NCI-H2107 treated with DMSO at 0.1 percent for 48 hours (cell line): Measurements from ENCODE around the gene HDAC10.

Experiments
- DNase-seq: peaks from one replicate; lab custom pipeline; 2025; ENCODE audit not compliant: unreplicated experiment; lab: John Stamatoyannopoulos, UW

The HDAC10 gene

DNA sequence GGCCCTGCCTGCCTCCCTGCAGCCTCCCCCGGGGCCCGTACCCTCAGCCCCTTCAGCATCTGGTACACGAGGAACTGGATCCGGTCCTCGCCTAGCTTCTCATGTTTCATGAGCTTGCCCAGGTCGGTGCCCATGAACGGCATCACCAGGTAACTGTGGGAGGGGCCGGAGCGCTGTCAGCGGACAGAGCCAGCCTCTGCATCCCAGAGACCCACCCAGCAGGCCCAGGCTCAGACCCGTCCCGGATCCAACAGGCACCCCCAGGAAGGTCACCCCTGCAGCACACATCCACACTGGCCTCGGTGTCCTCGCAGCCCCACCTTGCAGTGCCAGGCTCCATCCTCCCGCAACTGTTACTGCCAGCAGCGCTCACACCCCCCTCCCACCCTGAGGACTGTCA lies 6.0 kb upstream of the HDAC10 start:
- no peak for DNase-seq

DNA sequence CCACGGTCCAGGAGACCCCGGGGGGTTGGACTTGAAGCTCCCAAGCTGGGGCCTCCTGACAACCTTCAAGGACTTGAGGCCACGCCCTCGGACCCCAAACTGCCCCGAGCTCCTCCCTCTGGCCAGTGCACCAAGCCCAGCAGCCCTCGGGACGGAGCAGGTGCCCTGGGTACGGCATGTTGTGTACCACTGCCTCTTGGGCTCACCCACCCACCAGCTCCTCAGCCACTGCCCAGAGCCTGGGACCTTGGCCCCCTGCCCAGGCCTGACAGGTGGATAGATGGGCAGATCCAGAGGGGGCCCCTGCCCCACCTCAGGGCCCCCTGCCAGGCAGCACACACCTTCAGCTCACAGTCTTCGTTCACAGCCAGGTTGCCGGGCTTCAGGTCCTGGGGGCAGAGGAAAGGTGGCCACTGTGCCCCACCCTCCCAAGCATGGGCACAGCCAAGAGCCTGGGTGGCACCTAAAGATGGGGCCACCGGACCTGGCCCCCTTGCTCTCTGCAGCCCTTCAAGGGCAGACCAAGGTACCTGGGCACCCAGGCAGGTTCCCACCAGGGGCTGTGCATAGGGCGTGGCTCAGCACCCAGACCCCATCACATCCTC lies 5.3 kb upstream of the HDAC10 start:
- DNase-seq = no peak

DNA sequence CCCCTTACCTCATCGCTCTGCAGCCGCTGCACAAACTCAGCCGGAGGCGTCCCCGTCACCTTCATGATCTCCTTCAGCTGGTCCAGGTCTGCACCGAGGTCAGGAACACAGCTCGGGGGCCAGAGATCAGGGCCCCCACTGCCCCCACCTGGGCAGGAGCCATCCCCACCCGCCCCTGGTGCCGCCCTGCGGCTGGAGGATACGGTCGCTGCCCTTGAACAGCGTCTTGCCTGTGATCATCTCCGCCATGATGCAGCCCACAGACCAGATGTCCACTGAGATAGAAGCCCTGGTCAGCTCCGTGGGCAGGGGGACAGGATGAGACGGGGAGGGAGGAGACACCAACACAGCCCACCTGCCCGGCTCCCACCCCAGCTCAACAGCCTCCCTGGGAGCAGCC lies 4.5 kb upstream of the HDAC10 start:
- no peak for DNase-seq

DNA sequence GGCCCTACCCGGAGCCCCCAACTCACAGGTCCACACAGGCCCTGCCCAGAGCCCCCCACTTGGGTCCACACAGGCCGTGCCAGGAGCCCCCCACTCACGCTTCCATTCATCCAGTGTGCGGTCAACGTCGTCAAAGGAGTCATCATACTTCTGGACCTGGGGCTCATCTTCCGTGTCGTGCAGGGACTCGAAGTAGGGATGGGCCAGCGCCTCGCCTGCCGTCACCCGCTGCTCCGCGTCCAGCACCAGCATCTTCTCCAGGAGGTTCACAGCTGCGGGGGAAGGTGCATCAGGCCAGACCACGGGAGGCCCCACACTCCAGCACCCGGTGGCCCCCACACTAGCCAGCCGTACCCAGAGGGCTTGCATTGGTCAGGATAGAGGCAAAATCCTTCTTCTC lies 4.0 kb upstream of the HDAC10 start:
- no peak for DNase-seq

DNA sequence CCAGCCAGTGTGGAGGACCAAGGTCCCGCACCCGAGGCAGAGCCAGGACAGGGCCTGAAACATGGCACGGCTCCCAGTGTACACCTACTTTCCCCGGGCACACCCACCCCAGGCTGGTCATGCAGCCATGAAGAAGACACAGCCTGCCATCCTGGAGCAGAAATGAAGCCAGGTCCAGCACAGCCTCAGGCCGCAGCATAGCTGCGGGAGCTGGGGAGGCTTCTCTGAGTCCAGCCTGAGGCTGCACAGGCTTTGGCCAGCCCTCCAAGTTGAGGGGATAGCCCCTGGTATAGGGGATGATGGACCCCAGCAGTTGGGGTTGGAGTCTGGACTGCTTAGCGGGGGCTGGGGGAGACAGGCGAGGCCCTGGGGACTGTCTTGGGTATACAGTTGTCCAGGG lies 2.9 kb upstream of the HDAC10 start:
- no peak for DNase-seq

DNA sequence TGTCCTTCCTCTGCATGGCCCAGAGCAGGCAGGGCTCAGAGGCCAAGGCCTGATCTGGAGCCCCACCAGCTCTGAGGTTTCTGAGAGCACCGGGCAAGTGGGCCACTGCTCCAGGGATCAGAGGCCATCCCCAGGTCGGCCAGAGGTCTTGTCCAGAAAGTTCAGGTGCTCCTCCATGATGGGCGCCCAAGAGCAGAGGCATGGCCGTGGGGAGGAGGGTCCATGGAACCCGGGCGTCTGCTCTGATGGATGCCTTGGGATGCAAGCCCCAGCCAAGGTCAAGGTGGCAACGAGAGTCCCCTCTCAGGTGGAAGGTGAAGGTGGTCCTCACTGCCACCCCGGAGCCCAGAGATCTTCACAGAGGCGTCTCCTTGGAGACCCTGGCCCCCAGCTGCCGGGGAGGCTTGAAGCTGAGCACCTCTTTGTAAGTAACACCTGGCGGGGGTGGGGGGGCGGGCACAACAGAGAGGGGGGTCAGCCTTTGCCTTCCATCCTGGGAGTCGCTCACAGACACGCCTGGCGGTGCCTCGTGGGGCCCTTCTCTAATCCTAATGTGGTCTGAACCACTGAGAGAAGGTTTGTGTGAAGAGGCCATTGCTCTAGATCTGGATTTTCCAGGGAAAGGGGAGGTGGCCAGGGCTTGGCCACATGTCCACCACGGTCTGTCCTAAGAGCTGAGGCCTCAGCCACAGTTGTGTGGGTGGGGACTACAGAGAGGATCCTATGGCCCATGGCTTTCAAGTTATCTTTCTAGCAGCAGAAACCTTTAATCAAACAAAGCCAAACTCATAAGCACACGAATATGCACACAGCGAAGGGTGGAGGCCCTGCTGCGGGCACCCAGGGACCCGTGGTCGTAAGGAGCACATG lies 2.2 kb upstream of the HDAC10 start:
- DNase-seq = no peak

DNA sequence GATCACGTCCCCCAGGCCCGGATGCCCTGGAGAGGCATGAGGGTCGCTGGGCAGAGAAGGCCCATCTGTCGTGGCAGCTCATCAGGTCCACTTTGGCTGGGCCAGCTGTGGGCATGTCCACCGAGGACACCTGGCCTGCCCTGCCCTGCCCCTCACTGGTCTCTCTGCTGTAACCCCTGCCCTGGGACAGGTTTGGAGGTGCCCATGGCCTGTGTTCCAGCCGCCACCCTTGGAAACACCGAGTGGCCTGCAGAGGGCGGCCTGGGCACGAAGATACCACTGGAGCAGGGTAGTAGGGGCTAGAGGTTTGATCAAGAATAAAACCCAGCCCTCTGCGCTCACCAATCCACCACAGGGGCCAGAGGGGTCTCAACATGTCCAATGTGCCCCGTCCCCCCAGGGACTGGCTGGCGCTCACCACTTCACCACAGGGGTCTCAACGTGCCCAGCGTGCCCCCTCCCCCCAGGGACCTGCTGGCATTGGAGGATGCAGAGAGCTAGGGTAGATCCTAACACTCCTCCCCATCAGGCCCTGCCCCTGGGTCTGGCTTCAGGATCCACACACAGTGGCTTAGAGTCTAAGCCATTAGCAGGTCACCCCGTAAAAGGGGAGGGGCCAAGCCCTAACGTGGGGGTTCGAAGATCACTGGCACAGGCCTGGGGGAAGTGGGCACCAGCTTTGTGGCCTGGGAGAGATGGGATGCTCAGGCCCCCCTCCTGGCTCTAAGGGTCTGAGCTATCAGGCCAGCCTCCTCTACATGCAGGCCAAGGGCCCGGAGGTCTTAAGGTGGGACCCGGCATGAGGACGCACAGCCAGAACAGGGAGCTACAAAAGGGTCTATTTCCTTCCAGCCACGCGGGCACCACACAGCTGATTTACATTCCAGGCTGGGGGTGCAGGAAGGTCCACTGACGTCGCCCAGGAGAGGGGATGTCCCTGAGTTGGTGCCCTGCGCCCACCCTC lies 1.3 kb upstream of the HDAC10 start:
- DNase-seq = no peak

DNA sequence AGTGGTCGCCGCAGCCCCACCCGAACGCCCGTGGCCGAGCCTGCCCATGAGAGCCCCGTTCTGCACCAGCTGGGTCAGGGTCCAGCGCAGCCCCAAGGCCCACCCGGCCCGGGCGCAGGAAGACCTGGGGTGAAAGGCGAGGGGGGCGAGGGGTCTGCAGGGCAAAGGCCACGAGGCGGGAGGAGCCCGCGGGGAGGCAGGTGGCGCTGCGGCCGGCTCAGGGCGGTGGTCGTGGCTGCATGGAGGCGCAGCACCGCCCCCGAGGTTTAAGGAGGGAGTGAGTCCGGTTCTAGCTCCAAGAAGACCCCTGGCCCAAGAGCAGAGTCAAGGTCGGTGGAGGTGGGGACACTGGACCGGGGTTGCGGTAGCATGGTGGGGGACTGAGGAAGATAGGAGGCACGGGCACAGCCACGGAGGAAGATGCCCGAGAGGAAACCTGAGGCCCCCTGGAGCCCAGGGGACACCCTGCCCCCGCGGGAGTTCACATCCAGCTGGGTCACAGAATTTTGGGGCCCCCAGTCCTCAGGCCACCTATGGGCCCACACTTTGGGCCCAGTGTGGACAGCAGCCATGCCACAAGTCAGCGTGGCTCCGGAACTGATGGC lies 514 bp upstream of the HDAC10 start:
- DNase-seq = no peak

DNA sequence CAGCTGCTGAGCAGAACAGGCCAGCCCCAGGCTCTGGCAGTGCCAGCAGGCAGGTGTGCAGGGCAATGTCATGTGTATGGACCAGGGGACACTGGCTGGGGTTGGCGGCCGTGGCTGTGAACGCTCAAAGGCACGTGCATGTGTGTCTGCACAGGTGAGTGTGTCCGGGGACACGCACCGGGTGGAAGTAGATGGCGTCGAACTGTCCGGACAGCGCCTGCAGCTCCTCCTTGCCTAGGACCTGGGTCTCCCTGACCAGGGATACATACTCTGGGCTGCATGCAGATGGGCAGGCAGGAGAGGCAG lies 863 bp downstream of the HDAC10 start:
- no peak for DNase-seq

DNA sequence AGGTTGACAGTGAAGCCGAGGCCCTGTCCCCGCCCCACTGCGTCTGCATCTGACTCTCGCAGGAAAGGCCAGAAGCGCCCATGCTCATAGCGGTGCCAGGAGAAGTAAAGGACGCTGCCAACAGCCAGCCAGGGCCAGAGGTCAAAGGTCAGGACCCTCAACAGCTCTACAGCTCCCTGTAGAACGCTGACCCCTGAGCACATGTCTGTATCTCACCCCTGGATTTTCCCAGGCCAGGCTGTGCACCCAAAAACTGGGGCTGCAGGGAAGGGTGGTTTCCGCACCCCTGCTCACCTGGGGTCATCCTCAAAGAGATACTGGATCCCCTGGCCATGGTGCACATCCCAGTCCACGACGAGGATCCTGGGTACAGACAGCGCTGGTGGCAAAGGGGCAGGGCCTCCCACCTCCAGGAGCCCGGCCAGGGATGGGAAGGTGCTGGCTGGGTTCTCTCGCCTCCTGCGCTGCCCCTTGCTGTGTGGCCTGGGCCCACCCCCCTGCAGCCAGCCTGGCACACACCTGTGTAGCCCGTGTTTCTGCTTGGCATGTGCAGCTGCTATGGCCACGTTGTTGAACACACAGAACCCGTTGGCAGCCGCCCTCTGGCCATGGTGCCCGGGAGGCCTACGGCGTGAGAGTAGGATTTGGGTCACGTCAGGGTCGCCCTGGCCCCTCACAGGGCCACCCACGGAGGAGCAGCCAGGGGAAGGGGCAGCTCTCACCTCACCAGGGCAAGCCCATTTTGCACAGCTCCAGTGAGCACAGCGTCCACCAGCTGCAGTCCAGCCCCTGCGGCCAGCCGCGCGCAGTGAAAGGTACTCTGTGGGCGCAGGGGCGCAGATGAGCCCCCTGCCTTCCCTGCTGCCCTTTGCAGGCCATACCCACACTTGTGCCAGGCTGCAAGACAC lies 1.5 kb downstream of the HDAC10 start:
- DNase-seq = no peak

DNA sequence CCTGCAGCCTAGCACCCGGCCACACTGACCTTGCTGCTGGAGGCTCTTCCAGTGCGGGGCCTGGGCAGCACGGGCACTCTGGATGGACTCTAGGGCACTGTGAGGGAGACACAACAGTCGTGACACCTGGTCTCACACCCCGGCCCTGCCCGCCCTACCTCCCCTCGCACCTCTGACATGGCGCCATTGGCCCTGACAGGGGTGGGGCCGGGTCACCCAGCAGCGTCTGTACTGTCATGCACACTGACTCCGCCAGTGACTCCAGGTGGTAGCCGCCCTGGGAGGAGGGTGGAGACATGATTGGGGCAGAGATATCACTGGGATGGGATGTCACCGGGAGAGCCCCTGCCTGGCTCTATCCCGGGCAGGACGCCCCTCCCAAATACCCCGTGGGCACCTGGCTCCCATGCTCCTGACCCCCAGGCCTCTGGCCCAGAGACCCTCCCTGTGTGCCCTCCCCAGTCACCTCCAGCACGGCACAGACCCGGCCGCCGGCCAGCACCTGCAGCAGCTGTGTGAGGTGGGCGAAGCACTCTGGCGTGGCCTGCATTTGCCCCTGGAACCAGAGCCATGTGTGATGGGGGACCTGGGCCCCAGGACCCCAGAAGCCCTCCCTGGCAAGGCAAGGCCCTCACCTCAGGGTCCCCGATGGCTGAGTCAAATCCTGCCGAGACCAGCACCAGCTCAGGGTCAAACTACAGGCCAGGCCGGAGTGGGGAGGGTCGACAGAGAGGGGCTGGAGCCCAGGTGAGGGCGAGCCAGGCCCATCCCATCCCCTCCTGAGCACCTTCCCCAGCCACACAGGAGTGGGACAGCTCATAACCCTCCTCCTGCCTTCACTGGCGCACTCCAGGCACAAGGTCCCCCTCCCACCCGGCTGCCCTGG lies 2.6 kb downstream of the HDAC10 start:
- DNase-seq = no peak

DNA sequence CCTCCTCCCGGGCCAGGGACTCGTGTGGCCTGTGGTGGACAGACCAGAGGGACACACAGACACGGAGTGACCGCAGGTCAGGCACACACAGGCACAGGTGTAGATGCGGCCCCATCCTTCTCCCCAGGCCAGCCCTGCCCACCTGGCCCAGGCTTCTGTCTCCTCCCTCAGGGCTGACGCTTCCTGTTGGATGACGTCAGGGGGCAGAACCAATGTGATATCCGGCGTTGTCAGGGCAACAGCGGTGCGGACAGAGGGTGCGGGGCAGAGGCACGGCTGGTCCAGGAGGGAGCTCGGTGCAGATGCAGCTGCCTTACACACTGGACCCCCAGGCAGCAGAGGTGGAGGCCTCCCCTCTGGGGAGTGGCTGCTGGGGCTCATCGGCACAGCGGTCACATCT lies 3.3 kb downstream of the HDAC10 start:
- DNase-seq = no peak

DNA sequence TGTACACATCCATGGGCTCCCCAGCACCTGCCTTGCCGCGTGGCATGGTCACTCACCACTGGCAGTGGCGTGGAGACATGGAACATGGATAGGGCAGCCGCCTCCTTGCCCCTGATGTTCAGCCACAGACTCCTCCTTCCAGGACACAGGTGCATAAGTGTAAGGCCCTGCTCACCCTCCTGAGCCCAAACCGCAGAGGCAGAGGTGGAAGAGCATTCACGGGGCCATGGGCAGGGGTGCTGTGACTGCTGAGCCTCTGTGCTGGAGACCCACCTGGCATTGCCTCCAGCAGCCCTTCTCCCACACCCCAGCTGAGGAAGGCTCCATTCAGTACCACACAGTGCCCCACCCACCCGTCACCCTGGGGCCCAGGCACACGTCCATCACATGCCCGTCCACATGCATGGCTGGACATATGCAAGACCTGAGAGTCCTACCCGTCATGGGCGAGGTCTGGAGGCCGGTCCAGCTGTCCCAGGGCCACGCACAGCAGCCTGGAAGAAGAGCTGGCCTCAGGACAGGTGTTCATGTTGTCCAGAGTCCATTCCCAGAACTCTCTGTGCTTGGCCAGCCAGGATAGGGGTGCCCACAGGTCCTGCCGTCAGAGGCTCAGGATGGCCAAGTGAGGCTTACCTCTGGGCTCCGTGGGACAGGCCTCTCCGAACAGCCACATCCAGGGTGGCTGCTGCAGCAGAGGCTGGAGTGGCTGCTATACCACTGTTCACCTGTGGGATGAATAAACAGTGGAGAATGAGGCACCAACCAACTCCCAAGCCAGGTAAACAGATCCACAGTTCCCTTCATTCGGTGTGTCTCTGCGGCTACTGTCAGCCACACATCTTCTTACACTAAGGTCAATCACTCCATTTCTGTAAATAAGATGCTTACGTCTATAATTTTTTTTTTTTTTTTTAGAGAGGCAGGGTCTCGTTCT lies 4.6 kb downstream of the HDAC10 start:
- DNase-seq = no peak

DNA sequence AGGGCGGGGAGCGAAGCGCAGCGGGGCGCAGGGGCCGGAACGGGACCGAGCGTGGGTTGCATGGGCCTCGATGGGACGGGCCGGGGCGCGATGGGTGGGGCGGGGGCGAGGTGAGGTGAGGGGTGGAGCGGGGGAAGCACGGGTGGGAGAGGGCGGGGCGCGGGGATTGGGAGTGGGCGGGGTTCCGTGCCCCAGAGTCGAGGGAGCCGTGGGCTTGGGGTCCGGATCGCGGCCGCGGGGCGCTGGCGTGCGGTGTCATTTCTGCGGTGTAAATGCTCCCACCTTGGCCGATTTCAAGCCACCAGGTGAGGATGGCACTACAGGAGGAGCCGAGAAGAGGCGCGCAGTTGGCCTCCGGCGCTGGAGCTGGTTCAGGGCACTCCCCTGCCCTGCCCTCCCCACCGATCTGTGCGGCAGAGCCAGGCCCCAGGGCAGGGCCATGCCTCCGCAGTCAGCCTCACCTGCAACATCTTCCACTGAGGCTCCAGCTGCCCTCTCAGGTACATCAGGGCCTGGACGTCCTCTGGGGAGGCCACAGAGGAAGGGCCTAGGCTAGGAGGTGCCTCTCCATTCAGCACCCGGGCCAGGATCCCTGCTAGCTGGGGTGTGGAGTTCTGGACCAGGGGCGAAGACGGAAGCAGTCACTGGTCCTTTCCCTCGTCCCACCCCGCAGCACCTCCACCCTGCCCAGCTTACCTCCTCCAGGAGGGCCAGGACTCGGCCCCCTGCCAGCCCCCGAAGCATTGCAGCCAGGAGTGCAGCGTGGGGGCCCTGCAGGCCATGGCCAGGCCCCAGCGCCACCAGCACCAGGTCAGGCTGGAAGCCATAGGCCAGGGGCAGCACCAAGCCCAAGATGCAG lies 5.6 kb downstream of the HDAC10 start:
- no peak for DNase-seq

DNA sequence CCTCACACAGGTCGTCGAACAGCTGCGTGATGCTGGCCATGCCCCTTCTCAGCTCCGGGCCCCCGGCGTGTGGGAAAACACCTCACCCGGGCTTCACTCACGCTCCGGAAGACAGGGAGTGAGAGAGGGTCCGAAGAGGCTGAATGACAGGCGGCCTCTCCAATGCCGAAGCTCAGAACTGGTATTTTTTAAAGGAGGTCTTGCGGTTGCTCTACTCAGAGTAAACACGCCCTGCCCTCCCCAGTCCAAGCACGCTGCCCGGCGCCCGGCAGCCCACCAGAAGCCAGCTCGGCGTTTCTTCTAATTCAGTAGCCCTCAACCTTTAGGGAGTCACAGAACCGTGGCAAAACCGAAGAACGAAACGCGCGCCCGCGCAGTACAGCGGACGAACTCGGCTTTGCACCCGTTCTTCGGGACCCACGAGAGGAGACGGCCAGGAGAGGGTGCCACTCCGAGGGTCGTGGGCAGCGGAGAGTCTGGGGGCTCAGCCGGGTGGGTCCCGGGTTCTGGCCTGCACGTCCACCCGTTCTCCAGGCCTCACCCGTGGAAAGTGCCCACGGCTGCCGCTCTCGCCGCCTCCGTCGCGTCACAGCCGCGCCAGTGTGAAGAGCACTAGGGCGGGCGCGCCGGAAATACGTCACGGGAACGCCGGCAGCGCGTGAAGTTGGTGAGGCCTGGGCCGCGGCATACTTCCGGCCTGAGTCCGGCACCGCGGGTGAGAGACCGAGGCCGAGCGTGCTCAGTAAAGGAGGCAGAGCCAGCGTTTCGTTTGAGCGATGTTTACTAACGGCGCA lies 6.4 kb downstream of the HDAC10 start, which contains the start of gene TUBGCP6:
TUBGCP6 (minus strand) TSS at position 604 of the 794 bp plus-strand sequence; CDS start at position 40, 564 bp downstream.
- peak; percentile 25 for DNase-seq

DNA sequence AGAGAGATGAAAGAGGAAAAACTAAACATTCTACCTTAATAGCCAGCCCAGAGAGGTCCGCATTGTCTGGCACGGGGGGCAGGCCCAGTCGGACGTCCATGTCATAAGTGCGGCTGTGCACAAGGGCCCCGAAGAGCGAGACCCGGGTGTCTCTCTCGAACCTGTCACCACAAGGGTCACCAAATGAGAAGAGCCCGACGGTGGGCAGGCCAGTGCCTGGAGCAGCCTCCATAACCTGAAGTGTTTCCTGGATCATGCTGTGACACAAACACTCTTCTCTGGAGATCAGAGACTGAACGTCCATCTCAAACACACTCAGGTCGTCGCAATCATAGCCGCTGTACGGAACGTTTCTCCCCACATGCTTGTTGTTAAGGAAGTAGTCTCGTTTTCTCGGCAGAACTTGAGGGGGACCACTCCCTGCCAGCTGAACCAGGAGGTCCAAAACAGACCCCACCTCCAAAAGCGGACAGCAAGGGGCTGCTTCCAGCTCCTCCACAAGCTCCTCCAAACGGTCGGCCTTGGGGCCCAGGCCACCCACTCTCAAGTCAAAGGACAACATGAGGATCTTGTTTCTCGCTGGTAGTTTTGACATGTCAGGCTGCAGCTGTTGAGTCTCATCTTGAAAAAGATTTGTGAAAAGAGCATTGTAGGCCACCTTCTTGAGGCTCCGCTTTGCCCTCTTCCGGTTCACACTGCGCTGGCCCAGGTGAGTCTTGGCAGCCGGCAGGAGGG lies 7.2 kb downstream of the HDAC10 start:
- no peak for DNase-seq
